Activated naive CD4-positive, alpha-beta T cell (primary cell): ENCODE measurements around the gene LUZP4.
"Not testable (repeated sequence)": the region's sequence is repeated elsewhere in the genome, so short reads cannot be mapped to it uniquely, and the experiment has no call there.

Source experiments
- DNase-seq, 4 experiments: peaks; one replicate each; lab custom pipeline; 2025; lab: John Stamatoyannopoulos, UW

The LUZP4 gene, protein sequence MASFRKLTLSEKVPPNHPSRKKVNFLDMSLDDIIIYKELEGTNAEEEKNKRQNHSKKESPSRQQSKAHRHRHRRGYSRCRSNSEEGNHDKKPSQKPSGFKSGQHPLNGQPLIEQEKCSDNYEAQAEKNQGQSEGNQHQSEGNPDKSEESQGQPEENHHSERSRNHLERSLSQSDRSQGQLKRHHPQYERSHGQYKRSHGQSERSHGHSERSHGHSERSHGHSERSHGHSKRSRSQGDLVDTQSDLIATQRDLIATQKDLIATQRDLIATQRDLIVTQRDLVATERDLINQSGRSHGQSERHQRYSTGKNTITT

DNA sequence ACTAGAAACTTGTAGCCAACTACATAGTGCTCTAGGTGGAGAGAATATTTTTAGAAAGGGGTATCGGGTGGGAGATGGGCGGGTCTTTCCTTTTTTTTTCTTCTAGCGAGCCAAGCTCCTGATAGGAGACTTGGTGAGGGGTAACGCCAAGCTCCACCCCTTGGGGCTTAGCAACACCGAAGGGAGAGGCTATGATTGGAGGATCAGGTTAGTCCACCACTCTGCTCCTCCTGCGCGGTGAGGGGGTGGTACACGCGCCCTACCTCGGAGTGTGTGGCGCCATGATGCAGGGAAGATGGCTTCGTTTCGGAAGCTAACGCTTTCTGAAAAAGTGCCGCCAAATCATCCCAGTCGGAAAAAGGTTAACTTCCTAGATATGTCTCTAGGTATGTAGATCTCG, at the start of gene LUZP4:
TSS of gene LUZP4 (plus strand) at position 251 of the 400 bp plus-strand sequence. CDS start at position 296, 45 bp downstream.
- no peak for DNase-seq

- no peak for DNase-seq
Measured at GRCh38 chrX:115251458-115252233, 37.9 kb upstream of the LUZP4 start.

DNA sequence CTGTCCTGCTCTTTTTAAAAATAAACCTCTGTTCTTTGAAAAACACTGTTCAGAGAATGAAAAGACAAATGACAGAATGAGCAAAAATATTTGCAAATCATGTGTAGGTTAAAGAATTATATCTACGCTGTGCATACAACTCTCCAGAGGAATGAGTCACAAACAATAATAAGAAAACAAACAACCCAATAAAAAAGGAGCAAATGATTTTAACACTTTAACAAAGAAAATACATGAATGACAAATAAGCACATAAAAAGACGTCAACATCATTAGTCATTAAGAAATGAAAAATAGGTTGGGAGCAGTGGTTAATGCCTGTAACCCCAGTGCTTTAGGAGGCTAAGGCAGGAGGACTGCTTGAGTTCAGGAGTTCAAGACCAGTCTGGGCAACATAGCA, 34.5 kb upstream of the LUZP4 start:
- no peak for DNase-seq

GRCh38 chrX:115257711-115258110, 31.8 kb upstream of the LUZP4 start:
- no peak for DNase-seq

DNA sequence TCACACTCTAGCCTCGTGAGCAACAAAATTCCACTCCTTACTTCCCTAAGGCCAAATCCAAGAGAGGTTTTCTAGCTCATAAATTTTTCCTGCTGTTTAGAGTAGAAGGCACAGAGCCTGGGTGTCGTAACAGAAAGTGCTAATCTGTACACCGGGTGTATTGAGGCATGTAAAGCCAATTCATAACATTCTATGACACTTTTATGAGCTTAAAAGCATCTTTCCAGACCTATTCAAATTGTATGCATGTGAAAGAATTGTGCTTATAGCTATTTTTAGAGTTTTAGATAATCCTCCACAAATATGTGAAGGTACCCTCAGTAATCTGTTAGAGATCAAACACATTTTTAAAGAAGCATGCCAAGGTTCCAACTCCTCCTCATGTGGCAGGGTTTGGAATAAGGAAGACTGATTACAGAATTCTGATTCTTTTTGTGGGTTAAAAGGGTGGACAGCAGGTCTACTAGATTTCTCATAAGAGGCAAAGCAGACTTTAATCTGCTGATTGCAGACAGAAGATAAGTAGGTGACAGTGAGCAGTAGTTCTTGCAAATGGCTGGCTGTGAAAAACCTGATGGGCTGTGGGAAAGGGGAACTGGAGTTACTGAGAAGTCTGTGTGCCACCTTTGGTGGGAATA, 30.2 kb upstream of the LUZP4 start:
- no peak for DNase-seq

DNA sequence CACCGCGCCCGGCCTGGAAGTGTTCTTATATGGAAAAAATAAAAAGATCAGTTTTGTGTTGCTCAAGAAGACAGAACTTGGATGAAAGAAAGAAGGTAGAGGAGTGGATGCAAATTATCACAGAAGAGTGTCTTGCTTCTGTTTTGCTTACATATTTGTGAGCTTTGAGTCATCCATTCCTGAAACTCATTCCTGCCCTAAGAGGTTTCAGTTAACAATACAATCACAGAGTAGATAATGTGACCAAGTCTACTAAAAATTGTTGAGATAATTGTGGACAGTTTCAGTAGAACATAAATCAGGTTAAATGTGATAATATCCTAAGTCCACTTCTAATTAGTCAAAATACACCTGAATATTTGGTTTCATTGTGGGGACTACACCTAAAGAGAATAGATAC, 29.2 kb upstream of the LUZP4 start:
- DNase-seq, result no peak

- DNase-seq, result no peak
Measured at GRCh38 chrX:115261148-115261547, 28.4 kb upstream of the LUZP4 start.

GRCh38 chrX:115264009-115264408, 25.5 kb upstream of the LUZP4 start:
- no peak for DNase-seq

- DNase-seq, result no peak
Measured at GRCh38 chrX:115266300-115266699, 23.2 kb upstream of the LUZP4 start.

DNA sequence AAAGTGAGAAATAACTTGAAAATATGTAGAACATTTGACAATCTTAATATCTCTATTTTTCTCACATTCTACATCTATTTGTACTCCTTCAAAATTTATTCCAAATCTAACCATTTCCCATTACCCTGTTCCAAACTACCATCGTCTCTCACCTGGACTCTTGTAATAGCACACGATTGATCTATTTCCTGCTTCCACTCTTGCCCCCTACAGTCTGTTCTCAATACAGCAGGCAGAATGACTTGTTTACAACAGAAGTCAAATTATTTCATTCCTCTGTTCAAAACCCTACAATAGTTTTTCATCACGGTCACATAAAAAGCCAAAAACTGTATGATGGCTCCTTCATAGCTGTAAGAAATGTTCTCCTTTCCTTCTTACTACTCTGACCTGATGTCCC, 21.1 kb upstream of the LUZP4 start:
- no peak for DNase-seq

DNA sequence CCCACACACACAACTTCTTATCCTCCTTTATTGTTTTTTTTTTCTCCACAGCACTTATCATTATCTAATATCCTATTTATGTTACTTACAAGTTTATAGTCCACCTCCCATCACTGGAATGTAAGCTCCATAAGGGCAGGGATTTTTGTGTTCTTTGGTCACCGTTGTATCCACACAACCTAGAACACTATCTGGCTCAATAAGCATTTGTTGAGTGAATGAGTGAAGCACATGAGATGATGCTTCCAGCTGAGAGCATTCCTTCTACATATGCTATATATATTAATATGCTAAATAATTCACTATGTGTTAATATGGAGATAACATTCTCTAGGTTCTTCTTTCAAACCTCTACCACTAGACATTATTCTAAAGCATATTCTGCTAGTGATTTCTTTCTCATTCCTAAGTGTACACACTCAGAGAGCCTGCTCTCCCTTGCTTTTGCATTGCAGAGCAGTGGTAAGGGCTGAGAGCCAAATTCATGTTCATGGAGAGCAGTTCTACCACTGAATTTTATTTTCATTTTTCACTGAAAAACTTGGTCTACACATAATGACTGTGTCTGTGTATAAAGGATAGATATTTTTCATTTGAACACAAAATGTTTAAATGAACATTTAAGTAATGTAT, 20.3 kb upstream of the LUZP4 start:
- no peak for DNase-seq

DNA sequence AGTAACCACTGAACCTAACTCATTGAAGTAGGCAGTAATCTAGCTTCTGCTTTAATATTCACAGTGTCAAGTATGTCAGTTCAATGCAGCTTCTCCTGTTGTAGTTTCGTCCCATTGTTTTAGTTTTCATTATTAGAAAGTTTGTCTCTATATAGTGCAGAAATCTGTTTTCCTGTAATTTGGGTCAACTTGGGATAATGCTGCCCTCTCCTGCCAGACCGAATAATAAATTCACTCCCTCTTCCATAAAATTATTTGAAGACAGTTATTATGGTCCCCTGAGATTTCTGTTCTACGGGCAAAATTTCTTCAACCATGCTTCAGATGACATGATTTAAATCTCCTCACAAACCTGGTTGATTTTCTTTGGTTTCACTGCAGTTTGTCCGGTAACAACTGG, 4.6 kb upstream of the LUZP4 start:
- DNase-seq, result no peak

DNA sequence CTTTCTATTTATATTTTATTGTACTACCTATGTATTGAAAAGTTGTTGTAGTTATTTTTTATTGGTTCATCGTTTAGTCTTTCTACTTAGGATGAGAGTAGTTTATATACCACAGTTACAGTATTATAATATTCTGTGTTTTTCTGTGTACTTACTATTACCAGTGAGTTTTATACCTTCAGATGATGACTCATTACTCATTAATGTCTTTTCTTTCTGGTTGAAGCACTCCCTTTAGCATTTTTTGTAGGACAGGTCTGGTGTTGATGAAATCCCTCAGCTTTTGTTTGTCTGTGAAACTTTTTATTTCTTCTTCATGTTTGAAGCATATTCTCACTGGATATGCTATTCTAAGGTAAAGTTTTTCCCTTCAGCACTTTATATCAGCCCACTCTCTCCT, 7.7 kb downstream of the LUZP4 start:
- no peak for DNase-seq

DNA sequence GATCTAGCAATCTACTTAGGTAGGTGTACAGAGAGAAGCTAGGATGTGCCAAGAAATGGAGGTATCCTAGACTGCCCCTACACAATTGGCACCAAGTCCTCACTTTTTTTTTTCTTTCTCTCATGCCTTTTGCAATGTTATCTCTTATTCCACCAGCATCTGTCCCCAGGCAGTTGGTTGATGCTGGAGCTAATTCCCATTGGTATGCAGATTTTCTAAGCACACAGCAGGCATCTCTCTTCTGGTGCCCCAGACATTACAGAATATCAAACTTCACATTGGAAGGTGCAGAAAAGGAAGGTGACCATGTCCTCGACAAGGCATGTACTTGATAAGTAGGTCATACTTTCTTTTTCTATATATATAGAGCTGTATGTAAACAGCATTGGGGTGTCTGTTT, 21.6 kb downstream of the LUZP4 start:
- no peak for DNase-seq

DNA sequence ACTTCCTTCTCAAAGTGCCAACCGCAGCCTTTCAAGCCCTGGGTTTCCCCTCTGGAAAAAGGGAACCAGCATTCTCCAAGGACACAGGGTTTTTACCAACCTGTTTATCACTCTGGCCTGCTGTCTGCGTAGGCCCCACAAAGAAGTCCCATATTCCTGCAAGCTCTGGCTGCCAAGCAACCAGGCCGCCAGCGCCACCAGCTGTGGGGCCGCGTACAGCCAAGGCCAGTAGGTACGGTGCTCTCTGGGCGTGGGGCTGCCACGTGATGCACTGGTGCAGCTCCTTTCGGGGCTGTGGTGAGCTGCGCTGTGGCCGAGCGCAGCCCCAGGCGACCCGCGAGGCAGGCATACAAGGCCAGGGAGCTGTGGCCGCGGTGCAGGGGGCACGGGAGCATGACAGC, 22.1 kb downstream of the LUZP4 start:
- no peak for DNase-seq

- DNase-seq, result no peak
Measured at GRCh38 chrX:115318139-115318538, 28.6 kb downstream of the LUZP4 start.

GRCh38 chrX:115322375-115322774, 32.9 kb downstream of the LUZP4 start:
- no peak for DNase-seq

DNA sequence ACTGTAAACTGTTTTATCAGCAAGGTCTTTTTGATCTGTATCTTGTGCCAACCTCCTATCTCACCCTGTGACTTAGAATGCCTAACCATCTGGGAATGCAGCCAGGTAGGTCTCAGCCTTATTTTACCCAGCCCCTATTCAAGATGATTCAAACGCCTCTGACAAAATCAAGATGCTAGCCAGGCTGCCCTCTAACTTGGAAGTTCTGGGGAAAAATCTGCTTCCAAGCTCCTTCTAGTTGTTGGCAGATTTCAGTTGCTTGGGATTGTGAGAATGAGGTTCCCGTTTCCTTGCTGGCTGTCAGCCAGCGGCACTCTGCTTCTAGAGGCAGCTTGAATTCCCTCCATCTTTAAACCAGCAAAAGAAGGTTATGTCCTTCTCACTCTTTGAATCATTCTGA, 34.7 kb downstream of the LUZP4 start:
- no peak for DNase-seq

DNA sequence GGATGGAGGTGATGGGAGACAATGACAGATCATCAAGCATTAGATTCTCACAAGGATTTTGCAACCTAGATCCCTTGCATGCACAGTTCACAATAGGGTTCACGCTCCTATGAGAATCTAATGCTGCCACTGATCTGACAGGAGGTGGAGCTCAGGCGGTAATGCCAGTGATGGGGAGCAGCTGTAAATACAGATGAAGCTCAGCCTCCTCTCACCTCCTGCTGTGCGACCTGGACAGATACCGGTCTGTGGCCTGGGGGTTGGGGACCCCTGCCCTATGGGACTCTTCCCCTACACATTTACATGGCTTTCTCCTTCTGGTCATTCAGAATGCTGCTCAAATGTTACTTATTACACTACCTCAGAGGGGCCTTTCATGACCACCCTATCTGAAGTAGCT, 39.8 kb downstream of the LUZP4 start:
- not testable (repeated sequence) for DNase-seq

DNA sequence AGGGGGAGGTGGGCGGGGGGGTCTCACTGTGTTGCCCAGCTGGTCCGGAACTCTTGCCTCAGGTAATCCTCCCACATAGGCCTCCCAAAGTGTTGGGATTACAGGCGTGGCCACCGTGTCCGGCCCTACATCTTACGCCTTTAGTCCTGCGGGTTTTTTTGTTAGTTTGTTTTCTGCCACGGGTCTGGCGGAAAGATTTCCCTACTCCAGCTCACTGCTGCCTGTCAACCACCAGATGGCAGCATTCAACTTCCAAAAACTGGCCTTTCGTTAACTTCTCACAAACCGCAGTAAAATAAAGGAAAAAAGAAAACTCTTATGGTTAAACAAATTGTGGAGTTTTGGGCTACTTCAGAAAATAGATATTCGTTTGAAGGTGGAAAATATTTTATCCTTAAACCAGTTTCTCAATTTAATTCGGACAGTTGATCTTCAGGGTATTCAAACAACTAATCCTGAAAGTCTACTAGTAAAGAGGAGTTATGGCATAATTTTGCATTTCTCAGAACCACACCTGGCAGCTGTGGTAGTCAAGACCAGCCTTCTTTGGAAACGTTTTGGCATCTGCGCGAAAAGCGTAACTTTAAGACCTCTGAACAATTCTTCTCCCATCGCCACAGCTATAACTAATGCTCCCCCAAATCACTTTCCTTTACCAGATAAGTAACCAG, 41.1 kb downstream of the LUZP4 start:
- no peak for DNase-seq

GRCh38 chrX:115332832-115333231, 43.3 kb downstream of the LUZP4 start:
- no peak for DNase-seq

DNA sequence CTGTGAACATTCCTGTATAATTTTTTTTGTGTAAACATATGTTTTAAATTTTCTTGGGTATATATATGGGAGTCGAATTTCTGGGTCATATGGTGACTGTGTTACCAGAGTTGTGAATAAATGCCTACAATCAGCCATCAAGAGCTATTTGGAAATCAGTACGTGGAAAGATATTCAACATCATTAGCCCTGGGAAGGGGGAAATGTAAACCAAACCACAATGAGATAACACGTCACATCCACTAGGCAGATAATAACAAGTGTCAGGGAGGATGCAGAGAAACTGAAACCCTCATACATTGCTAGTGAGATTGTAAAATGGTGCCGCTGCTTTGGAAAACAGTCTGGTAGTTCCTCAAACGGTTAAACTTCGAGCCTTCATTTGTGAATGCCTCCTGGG, 43.9 kb downstream of the LUZP4 start:
- no peak for DNase-seq
